HEK293 (cell line): ENCODE measurements around the gene CAPN13.

Experiments used
- CTCF ChIA-PET: fragments of 350-600 bp; formaldehyde crosslinking; extraction: SDS; loops from one replicate; lab custom pipeline; 2021; ENCODE audit warnings: antibody characterized with exemption; lab: Yijun Ruan, JAX
- POLR2A ChIA-PET: fragments of 300-600 bp; formaldehyde crosslinking; extraction: SDS; loops from one replicate; lab custom pipeline; 2020; ENCODE audit warnings: antibody characterized with exemption, inconsistent platforms; lab: Yijun Ruan, JAX
- H3K27ac ChIP-seq: fragments of 200-500 bp; sonication (Bioruptor generic); 2 replicates; pipeline ENCODE4 v1.5.1; 2014; ENCODE audit warnings: low read depth, low read length, control low read depth, inconsistent platforms; ENCODE audit errors: extremely low read depth
- H3K36me3 ChIP-seq, 2 experiments: fragments of 200-500 bp in 1 of 2; sonication (Bioruptor generic) in 1 of 2; 1 replicate in 1 of 2; 2 replicates in 1 of 2; pipeline ENCODE4 v1.5.1; 2014 to 2017; ENCODE audit warnings: inconsistent platforms in 2 of 2, low read length in 2 of 2; ENCODE audit not compliant: control insufficient read depth in 2 of 2, insufficient read depth in 1 of 2
- H3K4me1 ChIP-seq: fragments of 200-500 bp; sonication (Bioruptor generic); 2 replicates; pipeline ENCODE4 v1.5.1; 2014; ENCODE audit warnings: mild to moderate bottlenecking, low read length, inconsistent platforms; ENCODE audit not compliant: control insufficient read depth, insufficient read depth
- H3K4me3 ChIP-seq: 2 replicates; pipeline ENCODE4 v1.5.1; 2011; ENCODE audit warnings: low read depth, mild to moderate bottlenecking, control low read depth, low read length, moderate library complexity
- H3K9me3 ChIP-seq: fragments of 200-500 bp; sonication (Bioruptor generic); 2 replicates; pipeline ENCODE4 v1.5.1; 2014; ENCODE audit warnings: low read depth, low read length, inconsistent platforms; ENCODE audit not compliant: control insufficient read depth, insufficient read depth
- GFI1B ChIP-seq: fragments of 450-650 bp; formaldehyde crosslinking; IDR thresholded peaks from 2 replicates; pipeline ENCODE4 v1.5.1; 2016; ENCODE audit warnings: missing biosample characterization, missing genetic modification characterization
- GLI2 ChIP-seq: fragments of 450-650 bp; formaldehyde crosslinking; IDR thresholded peaks from 2 replicates; pipeline ENCODE4; 2017; ENCODE audit warnings: missing biosample characterization, missing genetic modification characterization, low read depth, borderline replicate concordance
- GLIS2 ChIP-seq: fragments of 450-650 bp; formaldehyde crosslinking; IDR thresholded peaks from 2 replicates; pipeline ENCODE4 v1.5.1; 2016; ENCODE audit warnings: missing biosample characterization, missing genetic modification characterization
- MZF1 ChIP-seq: fragments of 450-650 bp; formaldehyde crosslinking; IDR thresholded peaks from 2 replicates; pipeline ENCODE4 v1.5.1; 2017; ENCODE audit warnings: missing biosample characterization, missing genetic modification characterization, borderline replicate concordance
- PRDM2 ChIP-seq: fragments of 450-650 bp; formaldehyde crosslinking; IDR thresholded peaks from 2 replicates; pipeline ENCODE4 v1.5.1; 2016; ENCODE audit warnings: missing biosample characterization, missing genetic modification characterization, borderline replicate concordance
- SP7 ChIP-seq: fragments of 450-650 bp; formaldehyde crosslinking; IDR thresholded peaks from 2 replicates; pipeline ENCODE4 v1.5.1; 2016; ENCODE audit warnings: missing biosample characterization, missing genetic modification characterization
- TCF7L2 ChIP-seq: IDR thresholded peaks from 2 replicates; pipeline ENCODE4 v1.6.1; 2011; ENCODE audit warnings: low read depth, mild to moderate bottlenecking, inconsistent platforms, low read length, moderate library complexity, borderline replicate concordance
- TRIM28 ChIP-seq: IDR thresholded peaks from 2 replicates; pipeline ENCODE4 v1.6.1; 2011; ENCODE audit warnings: low read length, control low read depth, borderline replicate concordance
- ZBTB1 ChIP-seq: fragments of 450-650 bp; formaldehyde crosslinking; IDR thresholded peaks from 2 replicates; pipeline ENCODE4 v1.5.1; 2016; ENCODE audit warnings: missing biosample characterization, missing genetic modification characterization
- ZFHX2 ChIP-seq: fragments of 450-650 bp; formaldehyde crosslinking; conservative IDR thresholded peaks from 2 replicates; pipeline ENCODE4 v1.5.1; 2016; ENCODE audit warnings: missing biosample characterization, missing genetic modification characterization
- ZNF157 ChIP-seq: fragments of 450-650 bp; formaldehyde crosslinking; IDR thresholded peaks from 2 replicates; pipeline ENCODE4 v1.5.1; 2016; ENCODE audit warnings: missing biosample characterization, missing genetic modification characterization
- ZNF16 ChIP-seq: fragments of 450-650 bp; formaldehyde crosslinking; IDR thresholded peaks from 2 replicates; pipeline ENCODE4 v1.5.1; 2016; ENCODE audit warnings: low read depth, missing biosample characterization, missing genetic modification characterization
- ZNF184 ChIP-seq: fragments of 450-650 bp; IDR thresholded peaks from 2 replicates; pipeline ENCODE4 v1.5.1; 2018; ENCODE audit warnings: missing biosample characterization, mild to moderate bottlenecking, missing genetic modification characterization
- ZNF211 ChIP-seq: fragments of 450-650 bp; formaldehyde crosslinking; IDR thresholded peaks from 2 replicates; pipeline ENCODE4 v1.5.1; 2016; ENCODE audit warnings: low read depth, missing biosample characterization, missing genetic modification characterization
- ZNF214 ChIP-seq: fragments of 450-650 bp; formaldehyde crosslinking; IDR thresholded peaks from 2 replicates; pipeline ENCODE4 v1.5.1; 2017; ENCODE audit warnings: missing biosample characterization, mild to moderate bottlenecking, missing genetic modification characterization, borderline replicate concordance
- ZNF248 ChIP-seq: fragments of 450-650 bp; formaldehyde crosslinking; IDR thresholded peaks from 2 replicates; pipeline ENCODE4 v1.5.1; 2017; ENCODE audit warnings: missing biosample characterization, missing genetic modification characterization
- ZNF266 ChIP-seq: fragments of 450-650 bp; formaldehyde crosslinking; IDR thresholded peaks from 2 replicates; pipeline ENCODE4 v1.5.1; 2016; ENCODE audit warnings: missing biosample characterization, missing genetic modification characterization, low read depth
- ZNF274 ChIP-seq, 2 experiments: fragments of 200-500 bp in 1 of 2; fragments of 450-650 bp in 1 of 2; sonication (Bioruptor generic) in 1 of 2; formaldehyde crosslinking in 1 of 2; IDR thresholded peaks; 2 replicates each; pipeline versions ENCODE4 v1.5.1 to v1.6.1; 2014 to 2016; ENCODE audit warnings: borderline replicate concordance in 1 of 2, inconsistent platforms in 1 of 2, low read length in 1 of 2, missing biosample characterization in 1 of 2, missing genetic modification characterization in 1 of 2
- ZNF324 ChIP-seq: fragments of 450-650 bp; formaldehyde crosslinking; IDR thresholded peaks from 2 replicates; pipeline ENCODE4 v1.5.1; 2016; ENCODE audit warnings: missing biosample characterization, missing genetic modification characterization
- ZNF354C ChIP-seq: fragments of 450-650 bp; formaldehyde crosslinking; IDR thresholded peaks from 2 replicates; pipeline ENCODE4 v1.5.1; 2016; ENCODE audit warnings: missing biosample characterization, missing genetic modification characterization, low read depth, borderline replicate concordance
- ZNF391 ChIP-seq: fragments of 450-650 bp; formaldehyde crosslinking; IDR thresholded peaks from 2 replicates; pipeline ENCODE4 v1.5.1; 2016; ENCODE audit warnings: low read depth, missing biosample characterization, missing genetic modification characterization, borderline replicate concordance
- ZNF518A ChIP-seq: fragments of 450-650 bp; formaldehyde crosslinking; conservative IDR thresholded peaks from 2 replicates; pipeline ENCODE4 v1.5.1; 2016; ENCODE audit warnings: low read depth, missing biosample characterization, missing genetic modification characterization
- ZNF585B ChIP-seq: fragments of 450-650 bp; formaldehyde crosslinking; IDR thresholded peaks from 2 replicates; pipeline ENCODE4 v1.5.1; 2016; ENCODE audit warnings: missing biosample characterization, missing genetic modification characterization
- ZNF600 ChIP-seq: fragments of 450-650 bp; formaldehyde crosslinking; IDR thresholded peaks from 2 replicates; pipeline ENCODE4 v1.5.1; 2016; ENCODE audit warnings: missing biosample characterization, missing genetic modification characterization
- ZNF610 ChIP-seq: fragments of 450-650 bp; formaldehyde crosslinking; IDR thresholded peaks from 2 replicates; pipeline ENCODE4 v1.5.1; 2016; ENCODE audit warnings: missing biosample characterization, missing genetic modification characterization, borderline replicate concordance
- ZNF624 ChIP-seq: fragments of 450-650 bp; formaldehyde crosslinking; IDR thresholded peaks from 2 replicates; pipeline ENCODE4 v1.5.1; 2017; ENCODE audit warnings: missing biosample characterization, missing genetic modification characterization
- ZNF658 ChIP-seq: fragments of 450-650 bp; formaldehyde crosslinking; IDR thresholded peaks from 2 replicates; pipeline ENCODE4; 2016; ENCODE audit warnings: missing biosample characterization, missing genetic modification characterization
- ZNF768 ChIP-seq: fragments of 450-650 bp; formaldehyde crosslinking; IDR thresholded peaks from 2 replicates; pipeline ENCODE4 v1.5.1; 2018; ENCODE audit warnings: missing biosample characterization, mild to moderate bottlenecking, missing genetic modification characterization

The CAPN13 gene

DNA sequence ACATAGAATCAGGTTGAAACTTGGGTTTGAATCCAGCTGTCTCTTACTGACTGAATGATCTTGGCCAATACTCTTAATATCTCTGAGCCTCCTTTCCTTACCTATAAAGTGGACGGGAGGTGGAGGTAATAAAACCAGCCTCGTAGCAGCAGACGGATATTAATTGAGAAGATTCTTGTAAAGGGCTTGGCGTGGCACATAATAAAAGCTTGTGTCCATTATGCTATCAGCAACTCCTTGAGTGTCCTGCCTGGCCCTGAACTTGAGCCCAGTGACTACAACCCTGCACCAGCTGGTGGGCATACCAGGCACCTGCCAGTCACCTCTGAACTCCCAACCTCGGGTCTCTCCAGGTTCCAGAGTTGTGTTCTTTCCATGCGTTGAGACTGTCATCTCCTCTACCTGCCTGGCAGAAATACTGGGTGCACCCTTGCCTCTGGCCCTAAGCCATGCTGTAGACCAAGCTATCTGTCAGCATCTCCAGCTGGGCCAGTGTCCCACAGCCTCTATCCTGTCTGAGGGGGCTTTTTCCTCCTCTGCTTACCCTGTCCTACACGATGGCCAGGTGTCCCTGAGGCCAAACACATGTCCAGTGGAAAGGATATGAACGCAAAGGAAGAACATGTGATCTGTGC lies 9.7 kb downstream of the CAPN13 start:
- ChIA-PET CTCF (interaction anchor here (0.6 kb wide), 1 partner anchor 391 kb away, joined by 3 read pairs; no protein-coding TSS in a partner anchor), POLR2A (no interaction called here)
- H3K27ac ChIP-seq = no peak overlapping the region

DNA sequence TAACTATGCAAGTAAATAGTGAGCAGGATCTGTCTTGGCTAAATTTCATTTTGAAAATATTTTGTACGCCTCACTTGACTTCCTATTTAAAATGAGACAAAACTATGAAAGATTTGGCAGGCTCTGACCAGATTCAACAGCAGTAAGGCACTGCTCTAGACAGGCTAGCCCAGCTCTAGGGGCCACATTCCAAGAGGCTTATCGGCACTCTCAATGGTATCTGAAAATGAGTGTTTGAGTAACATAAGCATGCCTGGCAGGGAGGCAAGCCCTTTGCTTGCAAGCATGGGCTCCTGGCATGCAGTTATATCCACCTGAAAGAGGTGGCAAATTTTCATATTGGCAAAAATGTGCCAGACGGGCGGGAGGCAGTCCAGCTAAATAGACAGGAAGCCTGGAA lies 10.5 kb downstream of the CAPN13 start:
- no peaks in the 10 kb centered on the region for H3K36me3 ChIP-seq
- CTCF ChIA-PET = no interaction called here
- H3K4me1 ChIP-seq = no peaks in the 10 kb centered on the region; the same call in 1 of the 2 replicates
- H3K27ac ChIP-seq = no peak overlapping the region
- POLR2A ChIA-PET = no interaction called here
- H3K9me3 ChIP-seq = no peaks in the 10 kb centered on the region
- H3K4me3 ChIP-seq = no peak overlapping the region
- no peak for TF ChIP-seq ZNF391 (tag by site-specific recombination)
- no peak for TF ChIP-seq ZNF214 (tag by site-specific recombination)
- no peak for TF ChIP-seq MZF1 (tag by site-specific recombination)
- no peak for TF ChIP-seq ZNF600 (tag by site-specific recombination)
- no peak for TF ChIP-seq PRDM2 (tag by site-specific recombination)
- no peak for TF ChIP-seq ZBTB1
- no peak for TF ChIP-seq ZNF585B (tag by site-specific recombination)
- TF ChIP-seq ZNF211 (tag by site-specific recombination) = no peak

More for the DNA sequence above, 9.7 kb downstream of the CAPN13 start:
- H3K4me3 ChIP-seq = no peak overlapping the region
- H3K9me3 ChIP-seq = no peaks in the 10 kb centered on the region
- no peaks in the 10 kb centered on the region for H3K36me3 ChIP-seq
- no peak for TF ChIP-seq GFI1B (tag by site-specific recombination)
- TF ChIP-seq ZNF184 = no peak
- TF ChIP-seq TRIM28 = no peak
- no peak for TF ChIP-seq TCF7L2
- TF ChIP-seq ZNF248 = no peak
- TF ChIP-seq ZNF16 = no peak
- TF ChIP-seq ZNF266 = no peak
- no peak for TF ChIP-seq ZNF354C (tag by site-specific recombination)
- TF ChIP-seq ZNF157 = no peak
- no peak for TF ChIP-seq ZNF624 (tag by site-specific recombination)
- no peak for TF ChIP-seq ZNF324 (tag by site-specific recombination)
- no peak for TF ChIP-seq GLIS2 (tag by site-specific recombination)
- no peak for TF ChIP-seq SP7
- no peak for TF ChIP-seq ZFHX2
- TF ChIP-seq ZNF658 (tag by site-specific recombination) = no peak
- no peak for TF ChIP-seq ZNF768 (tag by site-specific recombination)
- no peak for TF ChIP-seq ZNF518A
- TF ChIP-seq ZNF274 (IDR thresholded peaks at IDR 0.05; ENCODE audit: low read length) = no peak
- no peak for TF ChIP-seq ZNF274 (tag by site-specific recombination; IDR thresholded peaks at IDR 0.05; ENCODE audit: borderline replicate concordance)
- TF ChIP-seq ZNF610 (tag by site-specific recombination) = no peak
- no peak for TF ChIP-seq GLI2 (tag by site-specific recombination)
- H3K4me1 ChIP-seq = no peaks in the 10 kb centered on the region; the same call in 1 of the 2 replicates
